Measurements from ENCODE around the gene UBB.
A peak's percentile ranks its signal among the peaks of the same experiment; 100 is the strongest.

The UBB gene

GRCh38 chr17:16345565-16345964, 35.3 kb upstream of the UBB start:
- DNase-seq (ENCODE audit: low spot score), result no peak
- TF ChIP-seq CTCF (IDR thresholded peaks at IDR 0.05; ENCODE audit: borderline replicate concordance, control extremely low read depth, extremely low read depth, insufficient read depth, missing control alignments), result no peak
- in situ Hi-C loops (cut with MboI; ENCODE audit: low sequenced_read_pairs, unreplicated experiment), result no loop called here

DNA sequence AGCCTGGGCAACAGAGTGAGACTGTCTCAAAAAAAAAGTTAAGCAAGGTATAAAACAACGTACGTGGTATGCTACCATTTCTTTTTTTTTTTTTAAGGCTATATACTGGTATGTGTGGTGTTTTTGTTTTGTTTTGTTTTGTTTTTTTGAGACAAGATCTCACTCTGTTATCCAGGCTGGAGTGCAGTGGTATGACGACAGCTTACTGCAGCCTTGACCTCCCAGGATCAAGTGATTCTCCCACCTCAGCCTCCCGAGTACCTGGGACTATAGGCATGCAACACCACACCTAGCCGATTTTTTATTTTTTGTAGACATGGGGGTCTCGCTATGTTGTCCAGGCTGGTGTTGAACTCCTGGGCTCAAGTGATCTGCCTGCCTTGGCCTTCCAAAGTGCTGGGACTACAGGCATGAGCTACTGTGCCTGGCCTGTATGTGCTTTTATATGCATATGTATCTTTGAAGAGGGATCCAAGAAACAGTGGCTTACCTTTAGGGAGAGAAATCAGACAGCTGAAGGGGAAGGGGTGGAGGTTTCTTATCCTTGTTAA, 34.1 kb upstream of the UBB start:
- DNase-seq (ENCODE audit: low spot score), result no peak
- no peak for TF ChIP-seq CTCF (IDR thresholded peaks at IDR 0.05; ENCODE audit: borderline replicate concordance, control extremely low read depth, extremely low read depth, insufficient read depth, missing control alignments)
- in situ Hi-C loops (cut with MboI; ENCODE audit: low sequenced_read_pairs, unreplicated experiment), result no loop called here

- no peak for TF ChIP-seq CTCF (IDR thresholded peaks at IDR 0.05; ENCODE audit: borderline replicate concordance, control extremely low read depth, extremely low read depth, insufficient read depth, missing control alignments)
- DNase-seq (ENCODE audit: low spot score), result no peak
- in situ Hi-C loops (cut with MboI; ENCODE audit: low sequenced_read_pairs, unreplicated experiment), result no loop called here
Observed at GRCh38 chr17:16348586-16348985, 32.3 kb upstream of the UBB start.

GRCh38 chr17:16349431-16349830, 31.5 kb upstream of the UBB start:
- no peak for DNase-seq (ENCODE audit: low spot score)

DNA sequence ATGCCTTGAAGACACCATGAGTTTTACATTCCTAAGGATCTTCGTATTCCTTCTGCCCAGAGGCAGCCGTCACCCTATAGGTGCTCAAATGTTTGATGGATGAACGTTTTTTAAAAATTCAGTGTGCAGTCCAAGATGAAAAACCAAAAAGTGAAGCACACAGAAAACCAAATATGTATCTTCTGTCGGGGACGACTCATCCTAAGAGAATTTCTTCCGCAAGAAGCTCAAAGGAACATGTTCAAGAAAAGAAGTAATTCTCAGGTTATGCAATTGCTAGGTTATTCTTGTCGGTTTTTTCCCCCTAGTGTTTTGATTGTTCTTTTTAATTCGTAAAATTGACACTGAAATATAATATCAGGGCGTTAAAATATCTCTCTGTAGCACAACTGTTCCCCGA, 29.1 kb upstream of the UBB start:
- in situ Hi-C loops (cut with MboI; ENCODE audit: low sequenced_read_pairs, unreplicated experiment), result no loop called here
- TF ChIP-seq CTCF (IDR thresholded peaks at IDR 0.05; ENCODE audit: borderline replicate concordance, control extremely low read depth, extremely low read depth, insufficient read depth, missing control alignments), result no peak
- no peak for DNase-seq (ENCODE audit: low spot score)

More at GRCh38 chr17:16349431-16349830, 31.5 kb upstream of the UBB start:
- TF ChIP-seq CTCF (IDR thresholded peaks at IDR 0.05; ENCODE audit: borderline replicate concordance, control extremely low read depth, extremely low read depth, insufficient read depth, missing control alignments), result no peak
- in situ Hi-C loops (cut with MboI; ENCODE audit: low sequenced_read_pairs, unreplicated experiment), result no loop called here

- in situ Hi-C loops (cut with MboI; ENCODE audit: low sequenced_read_pairs, unreplicated experiment), result no loop called here
- DNase-seq (ENCODE audit: low spot score), result peak; percentile 54
- TF ChIP-seq CTCF (IDR thresholded peaks at IDR 0.05; ENCODE audit: borderline replicate concordance, control extremely low read depth, extremely low read depth, insufficient read depth, missing control alignments), result no peak
Observed at GRCh38 chr17:16352303-16352666, 28.6 kb upstream of the UBB start.

Data from GM13976 (cell line).